ENCODE results near the gene NCOA1.
"Not testable (repeated sequence)": the region's sequence is repeated elsewhere in the genome, so short reads cannot be mapped to it uniquely, and the experiment has no call there.

Gene NCOA1

DNA sequence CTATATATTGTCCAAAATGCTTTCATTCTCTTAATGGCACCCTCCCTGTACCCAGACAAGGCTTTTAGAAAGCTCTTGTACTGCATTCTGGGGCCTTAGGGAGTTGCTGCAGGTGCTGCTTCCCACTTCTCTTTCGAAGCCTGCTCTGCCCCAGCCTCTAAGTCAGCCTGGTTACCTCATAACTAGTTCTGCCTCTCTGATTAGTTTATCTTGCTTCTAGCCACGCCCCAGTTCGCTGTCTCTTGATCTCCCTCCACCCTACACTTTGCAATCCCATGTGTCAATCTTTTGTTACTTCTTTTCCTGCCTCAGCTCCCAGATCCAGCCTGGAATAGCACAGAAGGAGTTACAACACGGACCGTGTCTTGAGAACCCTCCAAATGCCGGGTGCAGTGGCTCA is 13.8 kb upstream of the NCOA1 start:
- no peak overlapping the region for H3K4me3 ChIP-seq (ENCODE audit: low read length)
- TF ChIP-seq, protein P1, sequence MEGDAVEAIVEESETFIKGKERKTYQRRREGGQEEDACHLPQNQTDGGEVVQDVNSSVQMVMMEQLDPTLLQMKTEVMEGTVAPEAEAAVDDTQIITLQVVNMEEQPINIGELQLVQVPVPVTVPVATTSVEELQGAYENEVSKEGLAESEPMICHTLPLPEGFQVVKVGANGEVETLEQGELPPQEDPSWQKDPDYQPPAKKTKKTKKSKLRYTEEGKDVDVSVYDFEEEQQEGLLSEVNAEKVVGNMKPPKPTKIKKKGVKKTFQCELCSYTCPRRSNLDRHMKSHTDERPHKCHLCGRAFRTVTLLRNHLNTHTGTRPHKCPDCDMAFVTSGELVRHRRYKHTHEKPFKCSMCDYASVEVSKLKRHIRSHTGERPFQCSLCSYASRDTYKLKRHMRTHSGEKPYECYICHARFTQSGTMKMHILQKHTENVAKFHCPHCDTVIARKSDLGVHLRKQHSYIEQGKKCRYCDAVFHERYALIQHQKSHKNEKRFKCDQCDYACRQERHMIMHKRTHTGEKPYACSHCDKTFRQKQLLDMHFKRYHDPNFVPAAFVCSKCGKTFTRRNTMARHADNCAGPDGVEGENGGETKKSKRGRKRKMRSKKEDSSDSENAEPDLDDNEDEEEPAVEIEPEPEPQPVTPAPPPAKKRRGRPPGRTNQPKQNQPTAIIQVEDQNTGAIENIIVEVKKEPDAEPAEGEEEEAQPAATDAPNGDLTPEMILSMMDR (conservative IDR thresholded peaks at IDR 0.05; ENCODE audit: low read length) = no peak
- no peak for DNase-seq (ENCODE audit: low read depth)

DNA sequence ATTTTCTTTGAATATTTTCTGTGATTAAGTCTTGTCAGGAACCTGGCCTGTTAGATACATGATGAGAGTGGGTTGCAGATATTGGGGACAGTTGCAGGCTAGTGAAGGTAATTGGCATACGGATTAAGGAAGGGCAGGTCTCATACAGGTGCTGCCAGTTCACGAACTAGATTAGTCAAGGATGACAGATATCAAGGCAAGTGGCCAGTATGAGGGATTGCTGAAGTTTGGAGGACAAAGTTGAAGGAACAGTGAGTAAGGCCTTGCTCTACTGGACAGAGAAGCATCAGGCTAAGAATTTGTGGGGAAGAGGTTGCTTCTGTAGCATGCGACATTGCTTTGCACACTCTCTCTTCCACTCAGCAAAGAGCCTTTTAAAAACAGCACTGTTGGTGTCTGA is 12.8 kb upstream of the NCOA1 start:
- no peak overlapping the region for H3K4me3 ChIP-seq (ENCODE audit: low read length)
- TF ChIP-seq, protein P1 (conservative IDR thresholded peaks at IDR 0.05; ENCODE audit: low read length) = no peak
- DNase-seq (ENCODE audit: low read depth) = no peak

DNA sequence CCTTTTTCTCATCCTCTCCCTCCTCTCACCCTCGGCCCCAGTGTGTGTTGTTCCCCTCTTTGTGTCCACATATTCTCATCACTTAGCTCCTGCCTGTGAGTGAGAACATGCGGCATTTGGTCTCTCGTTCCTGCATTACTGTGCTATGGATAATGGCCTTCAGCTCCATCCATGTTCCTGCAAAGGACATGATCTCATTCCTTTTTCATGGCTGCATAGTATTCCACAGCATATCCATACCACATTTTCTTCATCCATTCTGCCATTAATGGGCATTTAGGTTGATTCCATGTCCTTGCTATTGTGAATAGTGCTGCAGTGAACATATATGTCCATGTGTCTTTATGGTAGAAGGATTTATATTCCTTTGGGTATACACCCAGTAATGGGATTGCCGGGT is 10.8 kb upstream of the NCOA1 start:
- H3K4me3 ChIP-seq (ENCODE audit: low read length) = no peak overlapping the region
- TF ChIP-seq, protein P1 (conservative IDR thresholded peaks at IDR 0.05; ENCODE audit: low read length) = no peak
- no peak for DNase-seq (ENCODE audit: low read depth)

- H3K4me3 ChIP-seq (ENCODE audit: low read length) = no peak overlapping the region
- TF ChIP-seq, protein P1 (conservative IDR thresholded peaks at IDR 0.05; ENCODE audit: low read length) = no peak
Observed at GRCh38 chr2:24482251-24482971, 8.6 kb upstream of the NCOA1 start.

GRCh38 chr2:24482972-24483300 is 8.1 kb upstream of the NCOA1 start:
- TF ChIP-seq, protein P1 (conservative IDR thresholded peaks at IDR 0.05; ENCODE audit: low read length) = no peak
- no peak overlapping the region for H3K4me3 ChIP-seq (ENCODE audit: low read length)
- DNase-seq (ENCODE audit: low read depth) = no peak

More at GRCh38 chr2:24482251-24482971, 8.6 kb upstream of the NCOA1 start:
- no peak for DNase-seq (ENCODE audit: low read depth)

GRCh38 chr2:24484677-24485076 is 6.4 kb upstream of the NCOA1 start:
- not testable (repeated sequence) for DNase-seq (ENCODE audit: low read depth); H3K4me3 ChIP-seq (ENCODE audit: low read length)

- no peak overlapping the region for H3K4me3 ChIP-seq (ENCODE audit: low read length)
- DNase-seq (ENCODE audit: low read depth) = no peak
- TF ChIP-seq, protein P1 (conservative IDR thresholded peaks at IDR 0.05; ENCODE audit: low read length) = no peak
Observed at GRCh38 chr2:24485197-24485596, 5.9 kb upstream of the NCOA1 start.
